HPDE6-E6E7 (cell line): Measurements from ENCODE around the gene TRAF6.

ENCODE experiments used
- DNase-seq: peaks from one replicate; pipeline ENCODE4 v3.0.0; 2011; ENCODE audit warnings: missing footprints; ENCODE audit errors: extremely low spot score

TRAF6 gene

GRCh38 chr11:36458129-36458915, 51.8 kb downstream of the TRAF6 start:
- no peak for DNase-seq

GRCh38 chr11:36456156-36456555, 53.9 kb downstream of the TRAF6 start:
- no peak for DNase-seq

- DNase-seq = peak; percentile 58
Observed at GRCh38 chr11:36455658-36456111, 54.4 kb downstream of the TRAF6 start.

GRCh38 chr11:36454941-36455631, 55.0 kb downstream of the TRAF6 start:
- DNase-seq = no peak

- DNase-seq = no peak
Observed at GRCh38 chr11:36454551-36454940, 55.5 kb downstream of the TRAF6 start.

- DNase-seq = no peak
Observed at GRCh38 chr11:36453678-36454077, 56.4 kb downstream of the TRAF6 start.

GRCh38 chr11:36452961-36453360, 57.1 kb downstream of the TRAF6 start:
- DNase-seq = no peak

- DNase-seq = no peak
Observed at GRCh38 chr11:36452236-36452940, 57.7 kb downstream of the TRAF6 start.

- DNase-seq = no peak
Observed at GRCh38 chr11:36451681-36452080, 58.4 kb downstream of the TRAF6 start.

- DNase-seq = no peak
Observed at GRCh38 chr11:36451045-36451444, 59.0 kb downstream of the TRAF6 start.

- DNase-seq = no peak
Observed at GRCh38 chr11:36450110-36450572, 59.9 kb downstream of the TRAF6 start.

- no peak for DNase-seq
Observed at GRCh38 chr11:36449561-36450096, 60.4 kb downstream of the TRAF6 start.

- DNase-seq = peak; percentile 37
Observed at GRCh38 chr11:36447947-36448346, 62.1 kb downstream of the TRAF6 start.

GRCh38 chr11:36447514-36447913, 62.6 kb downstream of the TRAF6 start:
- DNase-seq = no peak

GRCh38 chr11:36446135-36446534, 63.9 kb downstream of the TRAF6 start:
- DNase-seq = no peak

- DNase-seq = no peak
Observed at GRCh38 chr11:36443661-36444060, 66.4 kb downstream of the TRAF6 start.

GRCh38 chr11:36441610-36442208, 68.4 kb downstream of the TRAF6 start:
- no peak for DNase-seq

- DNase-seq = no peak
Observed at GRCh38 chr11:36438126-36438525, 71.9 kb downstream of the TRAF6 start.

- no peak for DNase-seq
Observed at GRCh38 chr11:36437413-36437812, 72.7 kb downstream of the TRAF6 start.
